ENCODE data around the gene WWOX. TPM values are rescaled to one million over a fixed set of nuclear protein-coding genes. Genes with fewer than 3 reads are reported as not detected.

The WWOX gene
- total RNA-seq, 1 donor from 2014 or later, result 7.3 TPM

DNA sequence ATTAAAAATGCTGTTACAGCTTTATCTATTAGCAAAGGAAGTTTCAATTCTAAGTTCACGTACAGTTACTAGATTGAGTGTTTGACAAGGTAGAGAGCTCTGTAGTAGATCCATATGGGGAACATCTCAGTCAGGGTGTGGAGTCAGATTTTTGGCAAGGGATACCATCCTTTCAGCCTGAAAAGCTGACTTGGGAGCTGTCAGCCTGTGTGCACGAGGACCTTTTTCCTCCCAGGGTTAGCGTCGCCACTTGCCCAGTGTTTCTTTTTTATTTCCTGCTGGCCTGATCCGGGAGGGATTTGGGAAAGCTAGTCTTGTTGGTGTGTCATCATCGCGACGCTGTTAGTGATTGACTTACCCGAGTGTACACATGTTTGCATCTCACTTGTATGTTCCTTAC, 29.5 kb downstream of the WWOX start:
- Mint-ChIP-seq H3K4me1 (ENCODE audit: low read depth, unreplicated experiment) (no peaks in the 10 kb centered on the region), H3K27ac (ENCODE audit: unreplicated experiment) (no peak overlapping the region), H3K27me3 (ENCODE audit: low read depth, unreplicated experiment) (no peaks in the 10 kb centered on the region), H3K4me3 (ENCODE audit: unreplicated experiment) (no peak overlapping the region), H3K36me3 (ENCODE audit: low read depth, unreplicated experiment) (no peaks in the 10 kb centered on the region), H3K9me3 (ENCODE audit: unreplicated experiment) (no peaks in the 10 kb centered on the region)
- no peaks in the 10 kb centered on the region for H3K9me3 ChIP-seq (ENCODE audit: insufficient read depth, low read depth, low read length)
- H3K27me3 ChIP-seq (ENCODE audit: insufficient read depth, low read length), result no peaks in the 10 kb centered on the region
- H2AFZ ChIP-seq (ENCODE audit: low read depth, low read length), result no peak overlapping the region
- no peak overlapping the region for H3K4me2 ChIP-seq (ENCODE audit: low read length)
- H4K20me1 ChIP-seq (ENCODE audit: insufficient read depth, low read length), result no peaks in the 10 kb centered on the region
- H3K9ac ChIP-seq (ENCODE audit: low read length), result no peak overlapping the region
- TF ChIP-seq EZH2 (IDR thresholded peaks at IDR 0.05; ENCODE audit: insufficient read depth, low read length), result no peak
- TF ChIP-seq CTCF (IDR thresholded peaks at IDR 0.05; ENCODE audit: insufficient read depth, low read depth, low read length), result no peak
- no peaks in the 10 kb centered on the region for H3K36me3 ChIP-seq (ENCODE audit: insufficient read depth, low read length)
- no peak for DNase-seq (ENCODE audit: low read depth)
- no peaks in the 10 kb centered on the region for H3K4me1 ChIP-seq (ENCODE audit: insufficient read depth, low read length)
- no peak overlapping the region for H3K4me3 ChIP-seq (ENCODE audit: insufficient read depth, low read depth, low read length)
- no peaks in the 10 kb centered on the region for H3K79me2 ChIP-seq (ENCODE audit: insufficient read depth, low read length)
- H3K27ac ChIP-seq (ENCODE audit: low read depth, low read length), result no peak overlapping the region
- FAIRE-seq, result no peak

- no peak overlapping the region for H3K9ac ChIP-seq (ENCODE audit: low read length)
Measured at GRCh38 chr16:78129349-78129748, 29.9 kb downstream of the WWOX start.

More at GRCh38 chr16:78129349-78129748, 29.9 kb downstream of the WWOX start:
- H3K79me2 ChIP-seq (ENCODE audit: insufficient read depth, low read length), result no peaks in the 10 kb centered on the region
- no peak overlapping the region for H3K4me3 Mint-ChIP-seq (ENCODE audit: unreplicated experiment)
- H3K4me3 ChIP-seq (ENCODE audit: insufficient read depth, low read depth, low read length), result no peak overlapping the region
- TF ChIP-seq CTCF (IDR thresholded peaks at IDR 0.05; ENCODE audit: insufficient read depth, low read depth, low read length), result no peak
- no peak for TF ChIP-seq EZH2 (IDR thresholded peaks at IDR 0.05; ENCODE audit: insufficient read depth, low read length)
- no peak overlapping the region for H3K4me2 ChIP-seq (ENCODE audit: low read length)
- no peak overlapping the region for H3K27ac Mint-ChIP-seq (ENCODE audit: unreplicated experiment)
- FAIRE-seq (no peak), DNase-seq (ENCODE audit: low read depth) (no peak)
- H3K36me3 Mint-ChIP-seq (ENCODE audit: low read depth, unreplicated experiment), result no peaks in the 10 kb centered on the region
- H4K20me1 ChIP-seq (ENCODE audit: insufficient read depth, low read length), result no peaks in the 10 kb centered on the region
- H2AFZ ChIP-seq (ENCODE audit: low read depth, low read length), result no peak overlapping the region
- no peak overlapping the region for H3K27ac ChIP-seq (ENCODE audit: low read depth, low read length)
- no peaks in the 10 kb centered on the region for H3K27me3 Mint-ChIP-seq (ENCODE audit: low read depth, unreplicated experiment)
- no peaks in the 10 kb centered on the region for H3K4me1 Mint-ChIP-seq (ENCODE audit: low read depth, unreplicated experiment)
- H3K9me3 ChIP-seq (ENCODE audit: insufficient read depth, low read depth, low read length), result no peaks in the 10 kb centered on the region
- no peaks in the 10 kb centered on the region for H3K27me3 ChIP-seq (ENCODE audit: insufficient read depth, low read length)
- H3K4me1 ChIP-seq (ENCODE audit: insufficient read depth, low read length), result no peaks in the 10 kb centered on the region
- no peaks in the 10 kb centered on the region for H3K36me3 ChIP-seq (ENCODE audit: insufficient read depth, low read length)
- no peaks in the 10 kb centered on the region for H3K9me3 Mint-ChIP-seq (ENCODE audit: unreplicated experiment)
